ENCODE results near the gene ZNF808. TPM values are rescaled to one million over a fixed set of nuclear protein-coding genes. Genes with fewer than 3 reads are reported as not detected.
"Not testable (repeated sequence)": the region's sequence is repeated elsewhere in the genome, so short reads cannot be mapped to it uniquely, and the experiment has no call there.

Gene ZNF808
- total RNA-seq, 1 experiment from 2014 or later: 35.7 TPM

- Mint-ChIP-seq H3K36me3 (ENCODE audit: insufficient read depth in 1 of 3, low read depth in 3 of 3) (peaks cover 10 to 25% (median 12%) of the 10 kb centered on the region in 3 experiments; a peak in 6 of 7 replicates), H3K4me3 (peak overlapping the region; percentile 72 to 83), H3K4me1 (peaks cover 19 to 25% of the 10 kb centered on the region in 2 experiments)
- H4K91ac ChIP-seq (ENCODE audit: insufficient read length, low read depth, low read length); H2AK5ac ChIP-seq (ENCODE audit: insufficient read length, low read length); H3K56ac ChIP-seq (ENCODE audit: insufficient read length, low read depth, low read length); H3K9me3 ChIP-seq (ENCODE audit: control insufficient read depth, low read depth, low read length); H3K27ac Mint-ChIP-seq; H2BK120ac ChIP-seq (ENCODE audit: low read depth, low read length, poor library complexity, severe bottlenecking); H3K27me3 Mint-ChIP-seq (ENCODE audit: low read depth); H2BK5ac ChIP-seq (ENCODE audit: insufficient read length, low read length); H3K14ac ChIP-seq (ENCODE audit: insufficient read depth, low read length); H4K20me1 ChIP-seq (ENCODE audit: control insufficient read depth, insufficient read depth, insufficient read length); H3K4me1 ChIP-seq (ENCODE audit: insufficient read depth, low read length); H3K27me3 ChIP-seq (ENCODE audit: insufficient read depth, low read length); H3K18ac ChIP-seq (ENCODE audit: insufficient read length, low read depth, low read length); H3K23ac ChIP-seq (ENCODE audit: insufficient read length, low read depth, low read length); H3K79me1 ChIP-seq (ENCODE audit: insufficient read depth, low read depth, low read length, poor library complexity, severe bottlenecking); H2BK15ac ChIP-seq (ENCODE audit: low read depth, low read length); H3K79me2 ChIP-seq (ENCODE audit: insufficient read depth, low read length); H3T11ph ChIP-seq (ENCODE audit: low read length); H2BK20ac ChIP-seq (ENCODE audit: low read depth, low read length, poor library complexity, severe bottlenecking); H3K4ac ChIP-seq (ENCODE audit: low read depth, low read length); H2BK12ac ChIP-seq (ENCODE audit: insufficient read length, low read depth, low read length); H4K8ac ChIP-seq (replicated peaks; ENCODE audit: insufficient read length, low read depth, low read length); H3K23me2 ChIP-seq (ENCODE audit: insufficient read length, low read depth, low read length, poor library complexity, severe bottlenecking); H3K27ac ChIP-seq (ENCODE audit: insufficient read length, low read depth, low read length); H2AFZ ChIP-seq (ENCODE audit: low read length); H3K9me3 Mint-ChIP-seq; H4K5ac ChIP-seq (ENCODE audit: insufficient read length, low read depth, low read length): not testable (repeated sequence)
- peak; percentile 43 for DNase-seq
- no CpG with 5 or more reads among the region's 3 CpGs for WGBS (ENCODE audit: extremely low coverage, insufficient read length, low lambda C conversion rate)
- peak; percentile 46; the same call in 2 of the 3 replicates for TF ChIP-seq CTCF (conservative IDR thresholded peaks at IDR 0.05)
- peak overlapping the region; percentile 47 for H3K9ac ChIP-seq (ENCODE audit: extremely low read depth, insufficient read length, low read length)
- H3K4me2 ChIP-seq (ENCODE audit: insufficient read depth, insufficient read length, low read length): peak overlapping the region; percentile 70
These were observed 74.5 kb downstream of the ZNF808 start for GRCh38 chr19:52601974-52602366.
